Osteocyte (in vitro differentiated cells): ENCODE data around the gene JKAMP. TPM values are rescaled to one million over a fixed set of nuclear protein-coding genes. Genes with fewer than 3 reads are reported as not detected.

Source experiments
- DNase-seq: peaks from one replicate; pipeline ENCODE4 v3.0.0; 2021; ENCODE audit warnings: mixed read lengths; ENCODE audit not compliant: unreplicated experiment; ENCODE audit errors: extremely low spot score
- H3K27ac Mint-ChIP-seq: one replicate; pipeline ENCODE4 v1.8.0; 2021; ENCODE audit warnings: mild to moderate bottlenecking, mixed read lengths; ENCODE audit not compliant: unreplicated experiment
- H3K27me3 Mint-ChIP-seq: one replicate; pipeline ENCODE4 v1.8.0; 2021; ENCODE audit warnings: mixed read lengths; ENCODE audit not compliant: unreplicated experiment
- H3K36me3 Mint-ChIP-seq: one replicate; pipeline ENCODE4 v1.8.0; 2021; ENCODE audit warnings: mixed read lengths; ENCODE audit not compliant: unreplicated experiment
- H3K4me1 Mint-ChIP-seq: one replicate; pipeline ENCODE4 v1.8.0; 2021; ENCODE audit warnings: mixed read lengths; ENCODE audit not compliant: unreplicated experiment
- H3K4me3 Mint-ChIP-seq: one replicate; pipeline ENCODE4 v1.8.0; 2021; ENCODE audit warnings: mild to moderate bottlenecking, moderate library complexity, mixed read lengths; ENCODE audit not compliant: unreplicated experiment
- H3K9me3 Mint-ChIP-seq: one replicate; pipeline ENCODE4 v1.8.0; 2021; ENCODE audit warnings: mixed read lengths; ENCODE audit not compliant: unreplicated experiment
- CTCF ChIP-seq: fragments of 200-600 bp; sonication (generic); IDR thresholded peaks from 2 replicates; pipeline ENCODE4 v1.5.0; 2021; ENCODE audit warnings: antibody characterized with exemption, mild to moderate bottlenecking, moderate library complexity
- total RNA-seq: library from RNA; stranded (reverse); gene quantifications from 2 replicates; pipeline ENCODE4 v1.2.1, GENCODE V29; 2021

Gene JKAMP
- total RNA-seq, 1 donor from 2014 or later = 47.6 TPM

- Mint-ChIP-seq H3K27me3 (peaks cover 15% of the 10 kb centered on the region), H3K4me3 (no peak overlapping the region), H3K4me1 (no peaks in the 10 kb centered on the region), H3K27ac (no peak overlapping the region), H3K9me3 (no peaks in the 10 kb centered on the region), H3K36me3 (no peaks in the 10 kb centered on the region)
- DNase-seq = no peak
- no peak for TF ChIP-seq CTCF
Observed at GRCh38 chr14:59543873-59544272, 59.6 kb downstream of the JKAMP start.

- Mint-ChIP-seq H3K36me3 (no peaks in the 10 kb centered on the region), H3K27ac (no peak overlapping the region), H3K27me3 (peaks cover 11% of the 10 kb centered on the region), H3K4me1 (no peaks in the 10 kb centered on the region), H3K4me3 (no peak overlapping the region), H3K9me3 (no peaks in the 10 kb centered on the region)
- DNase-seq = no peak
- TF ChIP-seq CTCF = no peak
Observed at GRCh38 chr14:59547310-59547709, 63.0 kb downstream of the JKAMP start.

Other genes starting within 250 kb of the JKAMP start
- gene GPR135, start 19.1 kb upstream of the JKAMP start, total RNA-seq = 3.5 and 3.6 TPM in 2 replicates
- 31.9 and 32.2 TPM in 2 replicates for gene L3HYPDH, start 109 bp upstream of the JKAMP start, total RNA-seq
- gene CCDC175, start 92.3 kb downstream of the JKAMP start, total RNA-seq = not detected in 2 replicates